Measurements from ENCODE around the gene FPR3.

FPR3 gene

GRCh38 chr19:51808333-51808986 lies 13.5 kb downstream of the FPR3 start:
- TF ChIP-seq CTCF (IDR thresholded peaks at IDR 0.05; ENCODE audit: low read depth, low read length), result no peak
- no peak overlapping the region for H3K4me3 ChIP-seq (ENCODE audit: low read depth, low read length)

- TF ChIP-seq CTCF (IDR thresholded peaks at IDR 0.05; ENCODE audit: low read depth, low read length), result no peak
- H3K4me3 ChIP-seq (ENCODE audit: low read depth, low read length), result no peak overlapping the region
These were observed 14.8 kb downstream of the FPR3 start for GRCh38 chr19:51809787-51810186.

- 0 out of 2 replicates have a peak, but pooled peaks have one; percentile 20 for TF ChIP-seq CTCF (IDR thresholded peaks at IDR 0.05; ENCODE audit: low read depth, low read length)
- no peak overlapping the region for H3K4me3 ChIP-seq (ENCODE audit: low read depth, low read length)
These were observed 15.3 kb downstream of the FPR3 start for GRCh38 chr19:51810223-51810622.

GRCh38 chr19:51811344-51811743 lies 16.4 kb downstream of the FPR3 start:
- no peak for TF ChIP-seq CTCF (IDR thresholded peaks at IDR 0.05; ENCODE audit: low read depth, low read length)
- H3K4me3 ChIP-seq (ENCODE audit: low read depth, low read length), result no peak overlapping the region

- no peak overlapping the region for H3K4me3 ChIP-seq (ENCODE audit: low read depth, low read length)
- TF ChIP-seq CTCF (IDR thresholded peaks at IDR 0.05; ENCODE audit: low read depth, low read length), result no peak
These were observed 20.1 kb downstream of the FPR3 start for GRCh38 chr19:51815043-51815442.

- TF ChIP-seq CTCF (IDR thresholded peaks at IDR 0.05; ENCODE audit: low read depth, low read length), result no peak
- no peak overlapping the region for H3K4me3 ChIP-seq (ENCODE audit: low read depth, low read length)
These were observed 21.8 kb downstream of the FPR3 start for GRCh38 chr19:51816711-51817110.

- no peak overlapping the region for H3K4me3 ChIP-seq (ENCODE audit: low read depth, low read length)
- no peak for TF ChIP-seq CTCF (IDR thresholded peaks at IDR 0.05; ENCODE audit: low read depth, low read length)
These were observed 25.1 kb downstream of the FPR3 start for GRCh38 chr19:51820011-51820410.

All from WI38 (cell line).